SK-N-SH (cell line): ENCODE measurements around the gene WNK2. TPM values are rescaled to one million over a fixed set of nuclear protein-coding genes. Genes with fewer than 3 reads are reported as not detected.
A peak's percentile ranks its signal among the peaks of the same experiment; 100 is the strongest.

Experiments used
- CTCF ChIA-PET: fragments of 300-600, 350-600 bp; formaldehyde crosslinking; extraction: SDS; loops from one replicate; lab custom pipeline; 2021; lab: Yijun Ruan, JAX
- POLR2A ChIA-PET: fragments of 350-600 bp; sonication (Branson Sonifier 250); formaldehyde crosslinking; extraction: SDS; loops from one replicate; lab custom pipeline; 2020; ENCODE audit warnings: antibody characterized with exemption, inconsistent platforms; lab: Yijun Ruan, JAX
- DNase-seq: peaks from one replicate; pipeline ENCODE4 v3.0.0; 2012
- H2AFZ ChIP-seq: fragments of 200-600 bp; sonication (generic); 2 replicates; pipeline ENCODE4 v1.8.1; 2016; ENCODE audit warnings: antibody characterized with exemption, mild to moderate bottlenecking, low read depth
- H3F3A ChIP-seq: fragments of 200-600 bp; sonication (generic); replicated peaks from 2 replicates; pipeline ENCODE3; 2016; ENCODE audit warnings: antibody characterized with exemption, mild to moderate bottlenecking; ENCODE audit not compliant: insufficient read depth
- H3K27ac ChIP-seq, 2 experiments: fragments of 200-500 bp in 1 of 2; fragments of 200-600 bp in 1 of 2; sonication (Bioruptor generic) in 1 of 2; sonication (generic), shearing (Covaris generic) in 1 of 2; 2 replicates each; pipeline versions ENCODE4 v1.5.1 to v1.6.1; 2014 to 2016; ENCODE audit warnings: low read depth in 2 of 2, inconsistent platforms in 1 of 2, low read length in 1 of 2, mild to moderate bottlenecking in 1 of 2, mixed read lengths in 1 of 2
- H3K27me3 ChIP-seq: fragments of 200-600 bp; sonication (generic), shearing (Covaris generic); 2 replicates; pipeline ENCODE4 v1.6.1; 2016; ENCODE audit warnings: mixed run types; ENCODE audit not compliant: insufficient read depth
- H3K36me3 ChIP-seq, 2 experiments: fragments of 200-500 bp in 1 of 2; fragments of 200-600 bp in 1 of 2; sonication (Bioruptor generic) in 1 of 2; sonication (generic) in 1 of 2; replicated peaks in 1 of 2; 2 replicates each; pipeline versions ENCODE3 to v1.5.1; 2014 to 2016; ENCODE audit warnings: low read length in 1 of 2, mild to moderate bottlenecking in 1 of 2; ENCODE audit not compliant: insufficient read depth in 2 of 2, control insufficient read depth in 1 of 2
- H3K4me1 ChIP-seq, 2 experiments: fragments of 200-500 bp in 1 of 2; fragments of 200-600 bp in 1 of 2; sonication (Bioruptor generic) in 1 of 2; sonication (generic), shearing (Covaris generic) in 1 of 2; 2 replicates each; pipeline versions ENCODE4 v1.5.1 to v1.6.1; 2014 to 2016; ENCODE audit warnings: low read depth in 1 of 2, low read length in 1 of 2, mixed run types in 1 of 2; ENCODE audit not compliant: insufficient read depth in 2 of 2, control insufficient read depth in 1 of 2
- H3K4me2 ChIP-seq: fragments of 200-600 bp; sonication (generic), shearing (Covaris generic); 2 replicates; pipeline ENCODE4 v1.6.1; 2017; ENCODE audit warnings: mixed run types
- H3K4me3 ChIP-seq, 2 experiments: fragments of 200-500 bp in 1 of 2; fragments of 200-600 bp in 1 of 2; sonication (Bioruptor generic) in 1 of 2; sonication (generic), shearing (Covaris generic) in 1 of 2; 2 replicates each; pipeline versions ENCODE4 v1.5.1 to v1.8.1; 2014 to 2016; ENCODE audit warnings: low read depth in 2 of 2, inconsistent platforms in 1 of 2, low read length in 1 of 2, mild to moderate bottlenecking in 1 of 2, mixed read lengths in 1 of 2, moderate library complexity in 1 of 2
- H3K79me2 ChIP-seq: fragments of 200-600 bp; sonication (generic); 2 replicates; pipeline ENCODE4 v1.8.1; 2017; ENCODE audit warnings: mild to moderate bottlenecking; ENCODE audit not compliant: insufficient read depth
- H3K9ac ChIP-seq: fragments of 200-600 bp; sonication (generic); 2 replicates; pipeline ENCODE4 v1.6.1; 2017; ENCODE audit warnings: mixed run types
- H3K9me2 ChIP-seq: fragments of 200-600 bp; sonication (generic); 2 replicates; pipeline ENCODE4 v1.6.1; 2017; ENCODE audit warnings: mixed run types
- H3K9me3 ChIP-seq: fragments of 200-600 bp; sonication (generic); 2 replicates; pipeline ENCODE4 v1.6.1; 2017; ENCODE audit warnings: mixed run types, mild to moderate bottlenecking, moderate library complexity
- H4K20me1 ChIP-seq: fragments of 200-600 bp; sonication (generic); 2 replicates; pipeline ENCODE4 v1.6.1; 2017; ENCODE audit warnings: mild to moderate bottlenecking, mixed run types; ENCODE audit not compliant: insufficient read depth
- CHD2 ChIP-seq: fragments of 150-350 bp; IDR thresholded peaks from 2 replicates; pipeline ENCODE4 v1.6.1; 2018; ENCODE audit warnings: low read length; ENCODE audit not compliant: partially characterized antibody
- FOSL2 ChIP-seq: IDR thresholded peaks from 2 replicates; pipeline ENCODE4 v1.4.0; 2012; ENCODE audit warnings: low read depth, mild to moderate bottlenecking, moderate library complexity, borderline replicate concordance
- FOXM1 ChIP-seq: IDR thresholded peaks from 2 replicates; pipeline ENCODE4 v1.4.0; 2012; ENCODE audit warnings: low read depth, mild to moderate bottlenecking
- JUND ChIP-seq: IDR thresholded peaks from 2 replicates; pipeline ENCODE4 v1.4.0; 2012
- MEF2A ChIP-seq: IDR thresholded peaks from 2 replicates; pipeline ENCODE4 v1.4.0; 2012; ENCODE audit warnings: low read depth, borderline replicate concordance
- MXI1 ChIP-seq: IDR thresholded peaks from 2 replicates; pipeline ENCODE4 v1.6.1; 2012; ENCODE audit warnings: mild to moderate bottlenecking, low read depth, low read length, improper control_type of control experiment
- NFIC ChIP-seq: IDR thresholded peaks from 2 replicates; pipeline ENCODE4 v1.4.0; 2012; ENCODE audit warnings: borderline replicate concordance
- NRF1 ChIP-seq: IDR thresholded peaks from 2 replicates; pipeline ENCODE4 v1.6.1; 2012; ENCODE audit warnings: low read depth, mild to moderate bottlenecking, low read length
- RAD21 ChIP-seq: IDR thresholded peaks from 2 replicates; pipeline ENCODE4 v1.6.1; 2012; ENCODE audit warnings: mild to moderate bottlenecking, low read length
- RCOR1 ChIP-seq: fragments of 150-350 bp; IDR thresholded peaks from 2 replicates; pipeline ENCODE4 v1.6.1; 2017; ENCODE audit warnings: antibody characterized with exemption, low read length
- TAF1 ChIP-seq: IDR thresholded peaks from 2 replicates; pipeline ENCODE4 v1.6.1; 2012; ENCODE audit warnings: low read depth, mild to moderate bottlenecking, low read length, moderate library complexity, borderline replicate concordance
- WGBS: methylation state at CpG from one replicate; pipeline ENCODE4 v1.1.6; 2017; ENCODE audit warnings: low lambda C conversion rate; 5-methylcytosine and 5-hydroxymethylcytosine counted together
- polyA plus RNA-seq, 3 experiments: library from polyadenylated mRNA; depleted of rRNA; stranded (reverse); fragments of >200 nt; gene quantifications; 2 replicates each; pipeline ENCODE4 v1.2.3, GENCODE V29; 2012
- TF ChIP-seq, protein P1 (sequence below): IDR thresholded peaks from 2 replicates; pipeline ENCODE4 v1.4.0; 2012; ENCODE audit warnings: low read depth, borderline replicate concordance
- TF ChIP-seq, protein P2 (sequence below): fragments of 150-350 bp; IDR thresholded peaks from 2 replicates; pipeline ENCODE4 v1.6.1; 2017; ENCODE audit warnings: antibody characterized with exemption, low read length, low read depth, borderline replicate concordance
- TF ChIP-seq, protein P3 (sequence below): IDR thresholded peaks from 2 replicates; pipeline ENCODE4; 2012

The WNK2 gene
- polyA plus RNA-seq, 1 of the 3 experiments (the other 2 are of a cell fraction) = 0.12 TPM

GRCh38 chr9:93303806-93304573 lies 120.1 kb downstream of the WNK2 start:
- TF ChIP-seq NFIC = no peak
- no peak for TF ChIP-seq RCOR1
- no peak for TF ChIP-seq CHD2
- TF ChIP-seq, protein P1, sequence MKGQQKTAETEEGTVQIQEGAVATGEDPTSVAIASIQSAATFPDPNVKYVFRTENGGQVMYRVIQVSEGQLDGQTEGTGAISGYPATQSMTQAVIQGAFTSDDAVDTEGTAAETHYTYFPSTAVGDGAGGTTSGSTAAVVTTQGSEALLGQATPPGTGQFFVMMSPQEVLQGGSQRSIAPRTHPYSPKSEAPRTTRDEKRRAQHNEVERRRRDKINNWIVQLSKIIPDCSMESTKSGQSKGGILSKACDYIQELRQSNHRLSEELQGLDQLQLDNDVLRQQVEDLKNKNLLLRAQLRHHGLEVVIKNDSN = no peak
- TF ChIP-seq, protein P2, sequence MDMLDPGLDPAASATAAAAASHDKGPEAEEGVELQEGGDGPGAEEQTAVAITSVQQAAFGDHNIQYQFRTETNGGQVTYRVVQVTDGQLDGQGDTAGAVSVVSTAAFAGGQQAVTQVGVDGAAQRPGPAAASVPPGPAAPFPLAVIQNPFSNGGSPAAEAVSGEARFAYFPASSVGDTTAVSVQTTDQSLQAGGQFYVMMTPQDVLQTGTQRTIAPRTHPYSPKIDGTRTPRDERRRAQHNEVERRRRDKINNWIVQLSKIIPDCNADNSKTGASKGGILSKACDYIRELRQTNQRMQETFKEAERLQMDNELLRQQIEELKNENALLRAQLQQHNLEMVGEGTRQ = no peak
- no peak for TF ChIP-seq JUND
- no peak for TF ChIP-seq RAD21
- TF ChIP-seq FOXM1 = no peak
- TF ChIP-seq, protein P3, sequence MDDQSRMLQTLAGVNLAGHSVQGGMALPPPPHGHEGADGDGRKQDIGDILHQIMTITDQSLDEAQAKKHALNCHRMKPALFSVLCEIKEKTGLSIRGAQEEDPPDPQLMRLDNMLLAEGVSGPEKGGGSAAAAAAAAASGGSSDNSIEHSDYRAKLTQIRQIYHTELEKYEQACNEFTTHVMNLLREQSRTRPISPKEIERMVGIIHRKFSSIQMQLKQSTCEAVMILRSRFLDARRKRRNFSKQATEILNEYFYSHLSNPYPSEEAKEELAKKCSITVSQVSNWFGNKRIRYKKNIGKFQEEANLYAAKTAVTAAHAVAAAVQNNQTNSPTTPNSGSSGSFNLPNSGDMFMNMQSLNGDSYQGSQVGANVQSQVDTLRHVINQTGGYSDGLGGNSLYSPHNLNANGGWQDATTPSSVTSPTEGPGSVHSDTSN = no peak
- TF ChIP-seq TAF1 = no peak
- TF ChIP-seq MEF2A = no peak
- TF ChIP-seq NRF1 = no peak
- TF ChIP-seq MXI1 = no peak
- no peak for TF ChIP-seq FOSL2
- no peaks in the 10 kb centered on the region for H3K9me3 ChIP-seq
- no peaks in the 10 kb centered on the region for H4K20me1 ChIP-seq
- H3F3A ChIP-seq = no peaks in the 10 kb centered on the region
- no peak overlapping the region for H3K4me3 ChIP-seq
- no peaks in the 10 kb centered on the region for H3K27me3 ChIP-seq
- peaks cover 0 to 8% of the 10 kb centered on the region in 2 experiments; a peak in 1 of 4 replicates for H3K4me1 ChIP-seq
- DNase-seq = peak; percentile 31
- H3K36me3 ChIP-seq = no peaks in the 10 kb centered on the region
- H3K4me2 ChIP-seq = no peak overlapping the region
- WGBS = 76% methylated on average over 13 of the region's 19 CpGs
- no peak overlapping the region for H3K27ac ChIP-seq
- H3K9me2 ChIP-seq = no peaks in the 10 kb centered on the region
- no peaks in the 10 kb centered on the region for H3K79me2 ChIP-seq
- ChIA-PET POLR2A (no interaction called here), CTCF (interaction anchor here (0.5 to 5.4 kb wide), 32 partner anchors 9 to 350 kb away, joined by 3 to 91 read pairs (median 5); partner anchors contain the start of gene WNK2)
- H3K9ac ChIP-seq = no peak overlapping the region
- H2AFZ ChIP-seq = no peak overlapping the region
